Ovary (tissue), 3 donors: Measurements from ENCODE around the gene LPAR1.

Experiments
- EP300 ChIP-seq: sonication (generic); formaldehyde crosslinking; IDR thresholded peaks from one replicate; pipeline ENCODE4 v1.6.1; 2017; ENCODE audit warnings: antibody characterized with exemption
- POLR2A ChIP-seq: fragments of 450-650 bp; IDR thresholded peaks from one replicate; pipeline ENCODE4 v1.6.1; 2017; ENCODE audit warnings: antibody characterized with exemption, mild to moderate bottlenecking, moderate library complexity
- TF ChIP-seq, protein P1 (sequence below), 3 donors: fragments of 450-650 bp in 2 of 3; fragments of 200-600 bp in 1 of 3; IDR thresholded peaks; one replicate each; pipeline versions ENCODE4 v1.5.1 to v1.8.0; 2016 to 2022; ENCODE audit warnings: antibody characterized with exemption in 3 of 3, mild to moderate bottlenecking in 1 of 3
- donor health status: DM: no; HTN: no; CAD: no.

GRCh38 chr9:110967196-110967595, 71.1 kb downstream of the LPAR1 start:
- TF ChIP-seq, protein P1, sequence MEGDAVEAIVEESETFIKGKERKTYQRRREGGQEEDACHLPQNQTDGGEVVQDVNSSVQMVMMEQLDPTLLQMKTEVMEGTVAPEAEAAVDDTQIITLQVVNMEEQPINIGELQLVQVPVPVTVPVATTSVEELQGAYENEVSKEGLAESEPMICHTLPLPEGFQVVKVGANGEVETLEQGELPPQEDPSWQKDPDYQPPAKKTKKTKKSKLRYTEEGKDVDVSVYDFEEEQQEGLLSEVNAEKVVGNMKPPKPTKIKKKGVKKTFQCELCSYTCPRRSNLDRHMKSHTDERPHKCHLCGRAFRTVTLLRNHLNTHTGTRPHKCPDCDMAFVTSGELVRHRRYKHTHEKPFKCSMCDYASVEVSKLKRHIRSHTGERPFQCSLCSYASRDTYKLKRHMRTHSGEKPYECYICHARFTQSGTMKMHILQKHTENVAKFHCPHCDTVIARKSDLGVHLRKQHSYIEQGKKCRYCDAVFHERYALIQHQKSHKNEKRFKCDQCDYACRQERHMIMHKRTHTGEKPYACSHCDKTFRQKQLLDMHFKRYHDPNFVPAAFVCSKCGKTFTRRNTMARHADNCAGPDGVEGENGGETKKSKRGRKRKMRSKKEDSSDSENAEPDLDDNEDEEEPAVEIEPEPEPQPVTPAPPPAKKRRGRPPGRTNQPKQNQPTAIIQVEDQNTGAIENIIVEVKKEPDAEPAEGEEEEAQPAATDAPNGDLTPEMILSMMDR (IDR thresholded peaks at IDR 0.05) = no peak
- TF ChIP-seq POLR2A (no peak), EP300 (no peak)
